SU-DHL-6 (cell line): ENCODE measurements around the gene LCTL.

Source experiments
- H2AFZ ChIP-seq: fragments of 200-600 bp; sonication (generic); 2 replicates; pipeline ENCODE4 v1.6.1; 2014; ENCODE audit warnings: low read depth, mild to moderate bottlenecking, moderate library complexity, mixed read lengths, antibody characterized with exemption, low read length; ENCODE audit not compliant: severe bottlenecking
- H3F3A ChIP-seq: fragments of 200-600 bp; shearing (Covaris generic); 2 replicates; pipeline ENCODE4 v1.6.0; 2016; ENCODE audit warnings: antibody characterized with exemption, mild to moderate bottlenecking; ENCODE audit not compliant: insufficient read depth
- H3K27ac ChIP-seq: fragments of 200-600 bp; sonication (generic); 2 replicates; pipeline ENCODE4 v1.5.1; 2016; ENCODE audit warnings: low read depth, mild to moderate bottlenecking, low read length, moderate library complexity, mixed read lengths
- H3K27me3 ChIP-seq: fragments of 200-600 bp; sonication (generic), shearing (Covaris generic); 2 replicates; pipeline ENCODE4 v1.6.0; 2014; ENCODE audit warnings: mild to moderate bottlenecking, low read length
- H3K36me3 ChIP-seq: fragments of 200-600 bp; sonication (generic); 2 replicates; pipeline ENCODE4 v1.6.1; 2014; ENCODE audit warnings: mild to moderate bottlenecking, low read length, mixed read lengths
- H3K4me2 ChIP-seq: fragments of 300-600, 200-600 bp; shearing (Covaris generic), sonication (generic); 2 replicates; pipeline ENCODE4 v1.6.0; 2014; ENCODE audit warnings: low read length, low read depth, mild to moderate bottlenecking; ENCODE audit not compliant: poor library complexity, severe bottlenecking
- H3K4me3 ChIP-seq: fragments of 200-600 bp; sonication (generic); 2 replicates; pipeline ENCODE4 v1.5.1; 2014; ENCODE audit warnings: antibody characterized with exemption, low read length, mild to moderate bottlenecking, mixed read lengths; ENCODE audit not compliant: insufficient read depth, poor library complexity, severe bottlenecking
- H3K79me2 ChIP-seq: fragments of 200-600 bp; sonication (generic); 2 replicates; pipeline ENCODE4 v1.6.1; 2014; ENCODE audit warnings: mild to moderate bottlenecking, low read length, moderate library complexity; ENCODE audit not compliant: insufficient read depth
- H3K9ac ChIP-seq: fragments of 200-600 bp; sonication (generic); 2 replicates; pipeline ENCODE4 v1.7.0; 2014; ENCODE audit warnings: mild to moderate bottlenecking, low read length
- H3K9me2 ChIP-seq: fragments of 200-600 bp; sonication (generic); replicated peaks from 2 replicates; pipeline ENCODE4 v1.6.1; 2014; ENCODE audit warnings: low read length; ENCODE audit not compliant: insufficient read depth
- H3K9me3 ChIP-seq: fragments of 200-600 bp; sonication (generic); 2 replicates; pipeline ENCODE4 v1.6.1; 2014; ENCODE audit warnings: low read length, mixed read lengths; ENCODE audit not compliant: insufficient read depth
- H4K20me1 ChIP-seq: fragments of 200-600 bp; sonication (generic); 2 replicates; pipeline ENCODE4 v1.6.1; 2014; ENCODE audit warnings: low read depth, mild to moderate bottlenecking, antibody characterized with exemption, low read length, moderate library complexity, mixed read lengths
- CTCF ChIP-seq: fragments of 200-600 bp; sonication (generic); IDR thresholded peaks from one replicate; pipeline ENCODE4 v1.5.1; 2017; ENCODE audit warnings: antibody characterized with exemption, mild to moderate bottlenecking, low read length, moderate library complexity; ENCODE audit not compliant: insufficient read depth, poor library complexity, severe bottlenecking
- EZH2phosphoT487 ChIP-seq: fragments of 200-600 bp; sonication (generic), shearing (Covaris generic); conservative IDR thresholded peaks from 2 replicates; pipeline ENCODE4 v1.6.1; 2018; ENCODE audit warnings: mild to moderate bottlenecking, antibody characterized with exemption, low read length, moderate library complexity, mixed read lengths

The LCTL gene

GRCh38 chr15:66588971-66589370, 23.2 kb upstream of the LCTL start:
- H4K20me1 ChIP-seq: no peaks in the 10 kb centered on the region
- H3K9me2 ChIP-seq: no peaks in the 10 kb centered on the region
- no peaks in the 10 kb centered on the region for H3K9me3 ChIP-seq
- H3F3A ChIP-seq: no peaks in the 10 kb centered on the region
- no peak overlapping the region for H3K4me2 ChIP-seq
- H3K27ac ChIP-seq: no peak overlapping the region
- no peak overlapping the region for H3K4me3 ChIP-seq
- H3K27me3 ChIP-seq: no peaks in the 10 kb centered on the region
- no peaks in the 10 kb centered on the region for H3K79me2 ChIP-seq
- no peak overlapping the region for H2AFZ ChIP-seq
- TF ChIP-seq EZH2phosphoT487: no peak
- no peak for TF ChIP-seq CTCF
- no peaks in the 10 kb centered on the region for H3K36me3 ChIP-seq
- no peak overlapping the region for H3K9ac ChIP-seq

GRCh38 chr15:66588537-66588936, 22.7 kb upstream of the LCTL start:
- no peaks in the 10 kb centered on the region for H3K9me2 ChIP-seq
- H3K27me3 ChIP-seq: no peaks in the 10 kb centered on the region
- no peak overlapping the region for H3K4me2 ChIP-seq
- no peak overlapping the region for H3K4me3 ChIP-seq
- no peaks in the 10 kb centered on the region for H3K9me3 ChIP-seq
- no peaks in the 10 kb centered on the region for H3K79me2 ChIP-seq
- no peak overlapping the region for H3K27ac ChIP-seq
- H4K20me1 ChIP-seq: no peaks in the 10 kb centered on the region
- no peaks in the 10 kb centered on the region for H3K36me3 ChIP-seq
- no peak overlapping the region for H2AFZ ChIP-seq
- no peak for TF ChIP-seq CTCF
- TF ChIP-seq EZH2phosphoT487: no peak
- no peaks in the 10 kb centered on the region for H3F3A ChIP-seq
- no peak overlapping the region for H3K9ac ChIP-seq

- Histone ChIP-seq H3K36me3 (no peaks in the 10 kb centered on the region), H3K27ac (no peak overlapping the region), H3F3A (no peaks in the 10 kb centered on the region), H3K9me3 (no peaks in the 10 kb centered on the region), H2AFZ (no peak overlapping the region), H3K27me3 (no peaks in the 10 kb centered on the region), H3K4me2 (no peak overlapping the region), H4K20me1 (no peaks in the 10 kb centered on the region), H3K4me3 (no peak overlapping the region), H3K9me2 (no peaks in the 10 kb centered on the region), H3K79me2 (no peaks in the 10 kb centered on the region), H3K9ac (no peak overlapping the region)
- TF ChIP-seq CTCF (no peak), EZH2phosphoT487 (no peak)
These were observed 22.0 kb upstream of the LCTL start for GRCh38 chr15:66587749-66588148.
